ENCODE measurements around the gene NUP107.
"Not testable (repeated sequence)": the region's sequence is repeated elsewhere in the genome, so short reads cannot be mapped to it uniquely, and the experiment has no call there.

NUP107 gene

GRCh38 chr12:68686595-68687521, at the start of gene NUP107:
Gene NUP107, plus strand, starts transcription at chr12:68686978. Its CDS starts 88 bp downstream, at chr12:68687066.
- DNase-seq (ENCODE audit: low read depth in 4 of 4, low spot score in 1 of 4), result peak; percentile 91 to 98 (median 96)

GRCh38 chr12:68637439-68637838, 49.3 kb upstream of the NUP107 start:
- not testable (repeated sequence) for DNase-seq (ENCODE audit: low read depth in 4 of 4, low spot score in 1 of 4)

DNA sequence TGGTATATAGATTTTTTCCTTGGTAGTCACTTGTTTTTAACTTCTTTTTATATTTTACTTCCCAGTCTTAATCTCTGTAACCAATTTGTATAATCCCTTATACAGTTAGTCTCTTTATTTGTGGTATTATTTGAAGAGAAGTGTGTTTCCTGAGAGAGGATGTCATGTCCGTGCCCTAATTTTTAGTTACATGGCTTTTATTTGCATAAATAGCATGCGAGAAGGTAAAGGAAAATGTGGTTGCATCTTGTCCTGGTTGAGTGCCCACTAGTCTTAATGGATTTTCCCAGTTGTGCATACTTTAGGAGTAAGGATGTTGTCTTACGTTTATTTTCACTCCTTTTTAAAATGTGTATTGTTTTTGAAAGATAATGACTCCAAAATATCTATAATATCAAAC, 48.6 kb upstream of the NUP107 start:
- no peak for DNase-seq (ENCODE audit: low read depth in 4 of 4, low spot score in 1 of 4)

GRCh38 chr12:68638721-68639395, 47.9 kb upstream of the NUP107 start:
- no peak for DNase-seq (ENCODE audit: low read depth in 4 of 4, low spot score in 1 of 4)

DNA sequence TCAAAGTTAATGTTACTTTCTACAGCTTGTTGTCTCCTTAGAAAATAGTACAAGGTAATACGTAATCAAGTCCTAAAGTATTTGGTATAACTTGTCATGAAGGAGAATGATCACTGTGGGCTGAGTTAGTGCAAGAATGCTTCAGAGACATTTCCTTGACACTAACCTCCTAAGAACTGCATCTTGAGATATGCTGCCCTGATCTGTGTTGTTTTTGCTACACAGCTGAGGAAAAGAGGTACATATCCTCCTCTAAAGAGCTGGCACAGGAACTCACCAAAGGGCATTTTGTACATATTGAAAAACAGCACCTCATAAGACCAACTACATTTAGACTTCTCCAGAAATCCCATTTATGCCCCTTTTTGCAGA, 47.4 kb upstream of the NUP107 start:
- no peak for DNase-seq (ENCODE audit: low read depth in 4 of 4, low spot score in 1 of 4)

DNA sequence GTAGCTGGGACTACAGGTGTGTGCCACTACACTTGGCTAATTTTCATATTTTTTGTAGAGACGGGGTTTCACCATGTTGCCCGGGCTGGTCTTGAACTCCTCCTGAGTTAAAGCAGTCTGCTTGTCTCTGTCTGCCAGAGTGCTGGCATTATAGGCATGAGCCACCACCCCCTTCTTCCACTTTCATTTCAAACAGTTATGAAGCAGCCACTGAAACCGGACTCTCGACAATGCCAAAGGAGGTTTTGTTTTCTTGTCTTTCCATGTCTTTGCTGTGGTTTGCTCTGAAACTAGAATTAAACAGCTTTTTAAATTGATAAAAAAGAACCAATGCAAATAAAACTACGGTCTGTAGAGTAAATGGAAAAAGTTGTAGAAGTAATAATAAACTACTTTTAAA, 45.6 kb upstream of the NUP107 start:
- peak in 2 of 4 experiments; percentile 19 to 21 for DNase-seq (ENCODE audit: low read depth in 4 of 4, low spot score in 1 of 4)

DNA sequence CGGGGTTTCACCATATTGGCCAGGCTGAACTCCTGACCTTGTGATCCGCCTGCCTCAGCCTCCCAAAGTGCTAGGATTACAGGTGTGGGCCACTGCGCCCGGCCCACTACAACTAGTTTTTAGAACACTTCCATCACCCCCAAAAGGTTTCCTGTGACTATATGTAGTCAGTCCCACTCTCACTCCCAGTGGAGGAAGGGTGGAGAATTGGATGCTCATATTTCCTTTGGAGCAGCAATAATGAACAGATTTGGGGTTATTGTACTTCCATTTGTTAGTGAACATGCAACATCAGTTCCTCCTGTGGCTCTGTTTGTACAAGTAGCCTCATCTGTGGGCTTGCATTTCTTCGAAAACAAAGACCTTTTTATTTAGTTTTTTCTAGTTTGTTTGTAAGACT, 40.3 kb upstream of the NUP107 start:
- DNase-seq (ENCODE audit: low read depth in 4 of 4, low spot score in 1 of 4), result no peak

DNA sequence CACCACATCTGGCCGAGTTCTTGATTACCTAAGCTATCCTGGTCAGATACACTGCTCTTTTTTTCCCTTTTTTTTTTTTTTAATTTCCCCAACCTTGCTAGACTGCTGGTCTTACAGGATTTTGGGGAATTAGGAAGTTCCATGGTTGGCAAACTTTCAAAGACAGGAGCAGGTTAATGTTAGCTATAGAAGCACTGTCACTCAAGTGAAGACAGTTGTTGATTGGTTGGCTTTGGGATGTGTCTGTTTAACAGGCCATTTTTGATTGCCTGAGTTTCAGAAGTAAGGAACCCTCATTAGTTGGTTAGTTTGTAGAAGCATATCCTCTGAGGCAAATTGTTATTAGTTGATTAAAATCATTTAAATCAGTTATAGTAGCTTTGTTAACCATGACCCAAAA, 39.3 kb upstream of the NUP107 start:
- DNase-seq (ENCODE audit: low read depth in 4 of 4, low spot score in 1 of 4), result no peak

DNA sequence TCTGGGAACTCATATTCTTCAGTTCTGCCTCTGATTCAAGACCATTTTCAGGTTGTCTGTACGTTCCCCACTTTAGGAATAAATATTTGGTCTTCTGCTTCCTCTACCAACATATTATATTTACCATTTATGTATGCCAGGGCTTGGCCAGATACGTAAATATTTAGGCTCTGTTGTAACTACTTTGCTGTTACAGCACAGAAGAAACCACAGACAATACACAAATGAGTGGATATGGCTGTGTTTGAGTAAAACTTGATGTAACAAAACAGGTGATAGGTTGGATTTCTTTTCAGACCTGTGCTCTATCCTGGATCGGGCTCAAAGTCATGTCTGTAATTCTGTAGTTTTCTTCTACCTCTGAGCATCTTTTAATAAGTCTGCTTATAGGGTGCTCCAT, 38.6 kb upstream of the NUP107 start:
- DNase-seq (ENCODE audit: low read depth in 4 of 4, low spot score in 1 of 4), result no peak

- no peak for DNase-seq (ENCODE audit: low read depth in 4 of 4, low spot score in 1 of 4)
These were observed 21.7 kb upstream of the NUP107 start for GRCh38 chr12:68665016-68665569.

- DNase-seq (ENCODE audit: low read depth in 4 of 4, low spot score in 1 of 4), result no peak
These were observed 19.5 kb upstream of the NUP107 start for GRCh38 chr12:68667291-68667690.

DNA sequence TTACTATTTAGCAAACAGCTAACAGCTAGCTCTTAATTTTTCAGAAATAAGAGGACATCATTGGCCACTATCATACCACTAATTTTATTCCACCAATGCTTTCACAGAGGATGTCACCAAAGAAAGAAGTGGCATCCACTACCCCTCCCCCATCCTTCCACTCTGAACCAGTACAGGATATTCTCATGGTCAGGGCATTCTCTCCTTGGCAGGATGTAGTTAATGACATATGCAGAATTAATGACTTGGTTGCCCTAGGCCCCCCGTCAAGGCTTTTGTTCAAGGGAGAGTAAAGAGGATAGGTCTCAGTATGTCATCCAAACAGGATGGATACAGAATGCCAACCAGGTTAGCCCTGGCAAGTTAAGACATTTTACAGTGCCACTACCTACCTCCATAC, 18.9 kb upstream of the NUP107 start:
- DNase-seq (ENCODE audit: low read depth in 4 of 4, low spot score in 1 of 4), result no peak

- DNase-seq (ENCODE audit: low read depth in 4 of 4, low spot score in 1 of 4), result no peak
These were observed 15.6 kb upstream of the NUP107 start for GRCh38 chr12:68671179-68671578.

DNA sequence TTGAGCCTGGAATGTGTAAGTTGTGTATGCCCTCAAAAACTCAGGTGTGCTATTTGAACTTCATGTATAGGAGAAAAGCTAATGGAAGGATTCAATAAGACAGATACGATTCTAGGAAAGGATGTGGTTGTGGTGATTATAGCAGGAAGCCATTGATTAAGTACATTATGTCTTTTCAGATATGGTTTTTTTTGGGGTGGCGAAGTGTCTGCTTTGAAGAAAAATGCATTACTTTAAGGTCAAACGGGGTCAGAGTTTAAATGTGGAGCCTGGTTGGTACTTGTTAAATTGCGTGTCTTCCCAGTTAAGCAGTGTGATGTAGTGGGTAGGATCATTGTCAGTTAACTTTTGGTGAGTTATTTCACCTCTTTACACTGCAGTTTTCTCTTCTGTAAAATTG, 13.0 kb upstream of the NUP107 start:
- DNase-seq (ENCODE audit: low read depth in 4 of 4, low spot score in 1 of 4), result no peak

- no peak for DNase-seq (ENCODE audit: low read depth in 4 of 4, low spot score in 1 of 4)
These were observed 12.4 kb upstream of the NUP107 start for GRCh38 chr12:68674376-68674775.

- peak in 3 of 4 experiments; percentile 7 to 26 (median 9) for DNase-seq (ENCODE audit: low read depth in 4 of 4, low spot score in 1 of 4)
These were observed 11.5 kb upstream of the NUP107 start for GRCh38 chr12:68675101-68675842.

GRCh38 chr12:68676854-68677253, 9.9 kb upstream of the NUP107 start:
- DNase-seq (ENCODE audit: low read depth in 4 of 4, low spot score in 1 of 4), result not testable (repeated sequence)

GRCh38 chr12:68686262-68686594, 550 bp upstream of the NUP107 start:
- no peak for DNase-seq (ENCODE audit: low read depth in 4 of 4, low spot score in 1 of 4)

DNA sequence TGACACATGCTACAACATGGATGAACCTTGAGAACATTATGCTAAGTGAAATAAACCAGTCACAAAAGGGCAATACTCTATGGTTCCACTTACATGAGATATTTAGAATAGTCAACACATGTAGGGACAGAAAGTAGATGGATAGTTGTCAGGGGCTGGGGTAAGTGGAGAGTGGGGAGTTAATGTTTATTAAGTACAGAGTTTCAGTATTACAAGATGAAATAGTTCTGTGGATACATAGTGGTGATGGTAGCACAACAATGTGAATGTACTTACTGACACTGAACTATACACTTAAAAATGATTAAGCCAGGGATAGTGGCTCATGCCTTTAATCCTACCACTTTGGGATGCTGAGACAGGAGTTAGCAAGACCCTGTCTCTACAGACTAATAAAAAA, 8.7 kb downstream of the NUP107 start:
- no peak for DNase-seq (ENCODE audit: low read depth in 4 of 4, low spot score in 1 of 4)

DNA sequence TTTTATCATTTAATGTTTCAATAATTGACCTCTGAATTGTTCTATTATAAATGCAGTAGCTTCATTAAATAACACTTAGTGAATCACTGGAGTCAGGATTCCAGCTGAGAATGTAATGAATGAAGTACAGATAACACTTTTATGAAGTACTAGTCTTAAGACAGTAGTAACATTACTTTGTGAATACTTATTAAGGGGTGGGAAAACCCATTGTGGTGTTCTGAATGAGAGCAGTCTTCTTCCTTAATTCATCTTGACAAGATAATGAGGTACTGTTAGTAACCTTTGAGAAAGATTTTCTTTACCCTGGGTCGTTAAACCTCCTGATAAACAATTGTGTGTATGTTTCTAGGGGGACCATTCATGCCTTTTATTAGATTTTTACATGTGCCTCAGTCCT, 12.7 kb downstream of the NUP107 start:
- no peak for DNase-seq (ENCODE audit: low read depth in 4 of 4, low spot score in 1 of 4)

DNA sequence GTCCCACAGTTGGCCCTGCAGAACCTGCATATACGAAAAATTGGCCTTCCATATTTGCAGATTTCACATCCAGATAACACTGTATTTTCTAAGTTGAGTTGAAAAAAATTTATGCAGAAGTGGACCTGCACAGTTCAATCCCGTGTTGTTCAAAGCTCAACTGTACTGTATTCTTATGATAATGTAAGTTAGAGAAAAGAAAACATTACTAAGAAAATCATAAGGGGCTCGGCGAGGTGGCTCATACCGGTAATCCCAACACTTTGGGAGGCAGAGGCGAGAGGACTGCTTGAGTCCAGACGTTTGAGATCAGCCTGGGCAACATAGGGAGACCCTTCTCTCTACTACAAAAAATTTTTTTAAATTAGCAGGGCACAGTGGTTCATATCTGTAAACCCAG, 41.0 kb downstream of the NUP107 start:
- DNase-seq (ENCODE audit: low read depth in 4 of 4, low spot score in 1 of 4), result no peak

DNA sequence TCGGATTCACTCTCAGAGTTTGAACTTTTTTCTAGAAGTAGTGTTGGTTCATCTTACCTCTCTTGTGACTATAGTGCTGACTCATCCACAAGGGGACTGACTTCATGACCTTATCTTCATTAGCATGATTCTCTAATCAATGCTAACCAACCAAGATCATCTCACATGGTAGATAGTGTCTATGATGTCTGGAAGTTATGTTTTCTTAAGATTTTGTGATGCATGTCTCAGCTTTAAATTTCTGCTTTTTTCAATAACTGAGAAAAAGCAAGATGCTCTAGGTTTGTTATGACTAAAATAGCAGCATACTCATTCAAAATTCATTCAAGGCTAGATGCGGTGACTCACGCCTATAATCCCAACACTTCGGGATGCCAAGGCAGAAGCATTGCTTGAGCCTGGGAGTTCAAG, 46.9 kb downstream of the NUP107 start:
- no peak for DNase-seq (ENCODE audit: low read depth in 4 of 4, low spot score in 1 of 4)
